GM12878 (cell line): Measurements from ENCODE around the gene PRKCE. TPM values are rescaled to one million over a fixed set of nuclear protein-coding genes. Genes with fewer than 3 reads are reported as not detected.
A peak's percentile ranks its signal among the peaks of the same experiment; 100 is the strongest.

Source experiments
- CREB1 ChIP-seq: IDR thresholded peaks from 2 replicates; pipeline ENCODE4 v1.6.1; 2012; ENCODE audit warnings: low read depth, mild to moderate bottlenecking, inconsistent platforms
- EZH2 ChIP-seq: IDR thresholded peaks from 2 replicates; pipeline ENCODE4 v1.6.1; 2012; ENCODE audit warnings: low read depth, mild to moderate bottlenecking, control low read depth, inconsistent platforms, low read length, borderline replicate concordance; ENCODE audit not compliant: control insufficient read depth
- HDAC6 ChIP-seq: fragments of 200-600 bp; sonication (generic); IDR thresholded peaks from one replicate; pipeline ENCODE4 v1.8.0; 2017; ENCODE audit warnings: antibody characterized with exemption; ENCODE audit not compliant: unreplicated experiment
- HDGF ChIP-seq: fragments of 450-650 bp; IDR thresholded peaks from 2 replicates; pipeline ENCODE4 v1.6.1; 2016; ENCODE audit warnings: antibody characterized with exemption
- JUNB ChIP-seq: IDR thresholded peaks from 2 replicates; pipeline ENCODE4 v1.6.1; 2016; ENCODE audit warnings: antibody characterized with exemption, mild to moderate bottlenecking
- LARP7 ChIP-seq: fragments of 450-650 bp; IDR thresholded peaks from 2 replicates; pipeline ENCODE4 v1.6.1; 2017; ENCODE audit warnings: mild to moderate bottlenecking
- MTA2 ChIP-seq: fragments of 450-650 bp; IDR thresholded peaks from 2 replicates; pipeline ENCODE4 v1.6.1; 2016; ENCODE audit warnings: low read depth, mild to moderate bottlenecking, moderate library complexity
- NFIC ChIP-seq: IDR thresholded peaks from 2 replicates; pipeline ENCODE4 v1.6.1; 2012; ENCODE audit warnings: low read depth, mild to moderate bottlenecking, inconsistent platforms, low read length, moderate library complexity
- NFYA ChIP-seq: IDR thresholded peaks from 2 replicates; pipeline ENCODE4 v1.6.1; 2011; ENCODE audit warnings: low read depth, mild to moderate bottlenecking, low read length, improper control_type of control experiment, borderline replicate concordance
- PAX5 ChIP-seq: IDR thresholded peaks from 2 replicates; pipeline ENCODE4 v1.6.1; 2011; ENCODE audit warnings: low read depth, low read length, borderline replicate concordance
- POU2F2 ChIP-seq: IDR thresholded peaks from 3 replicates; pipeline ENCODE4 v1.6.1; 2011; ENCODE audit warnings: low read depth, mild to moderate bottlenecking, low read length, borderline replicate concordance
- RAD51 ChIP-seq: fragments of 450-650 bp; IDR thresholded peaks from 2 replicates; pipeline ENCODE4 v1.6.1; 2016; ENCODE audit warnings: moderate library complexity, mild to moderate bottlenecking, inconsistent platforms
- RBBP5 ChIP-seq: fragments of 200-600 bp; sonication (generic); conservative IDR thresholded peaks from 2 replicates; pipeline ENCODE4 v1.6.1; 2016
- RUNX3 ChIP-seq: IDR thresholded peaks from 2 replicates; pipeline ENCODE4 v1.6.1; 2012; ENCODE audit warnings: low read length, inconsistent platforms
- SIX5 ChIP-seq: IDR thresholded peaks from 2 replicates; pipeline ENCODE4 v1.6.1; 2011; ENCODE audit warnings: mild to moderate bottlenecking, low read depth, low read length, moderate library complexity; ENCODE audit not compliant: severe bottlenecking
- TCF12 ChIP-seq: IDR thresholded peaks from 2 replicates; pipeline ENCODE4 v1.6.1; 2011; ENCODE audit warnings: low read depth, mild to moderate bottlenecking, low read length
- ZBED1 ChIP-seq: IDR thresholded peaks from 2 replicates; pipeline ENCODE4 v1.6.1; 2016; ENCODE audit warnings: borderline replicate concordance
- ZNF622 ChIP-seq: fragments of 450-650 bp; IDR thresholded peaks from 2 replicates; pipeline ENCODE4 v1.6.1; 2017; ENCODE audit warnings: mild to moderate bottlenecking, inconsistent platforms
- ZSCAN29 ChIP-seq: fragments of 450-650 bp; IDR thresholded peaks from 2 replicates; pipeline ENCODE4 v1.6.1; 2017; ENCODE audit warnings: mild to moderate bottlenecking, moderate library complexity
- ZZZ3 ChIP-seq: IDR thresholded peaks from 2 replicates; pipeline ENCODE4 v1.6.1; 2011; ENCODE audit warnings: low read depth; ENCODE audit not compliant: control insufficient read depth, insufficient read length
- polyA plus RNA-seq, 11 experiments: library from polyadenylated mRNA; depleted of rRNA in 4 of 11; unstranded in 6 of 11; stranded (reverse) in 5 of 11; fragments of >200 nt; fragmentation: Nextera tagmentation in 4 of 11; fragmentation: Illumina TruSeq in 1 of 11; extraction: Ambion mirVana in 4 of 11; extraction: Trizol in 1 of 11; gene quantifications; 1 replicate in 1 of 11; 2 replicates in 10 of 11; pipeline versions ENCODE4 v1.2.1 to v1.2.3, GENCODE V29; 2011 to 2016; ENCODE audit warnings: inconsistent platforms in 2 of 11, missing spikeins in 2 of 11, low read depth in 1 of 11
- total RNA-seq, 4 experiments: library from RNA; depleted of rRNA in 3 of 4; stranded (reverse); fragments of >200 nt in 3 of 4; fragmentation: Illumina TruSeq in 1 of 4; extraction: Trizol in 1 of 4; gene quantifications; 2 replicates each; pipeline versions ENCODE4 v1.2.1 to v1.2.3, GENCODE V29; 2013 to 2021
- TF ChIP-seq, protein P1 (sequence below): IDR thresholded peaks from 2 replicates; pipeline ENCODE4 v1.6.1; 2011; ENCODE audit warnings: low read depth, low read length, improper control_type of control experiment, borderline replicate concordance
- TF ChIP-seq, protein P2 (sequence below): IDR thresholded peaks from 2 replicates; pipeline ENCODE4 v1.6.1; 2012; ENCODE audit warnings: mild to moderate bottlenecking, low read depth, low read length
- TF ChIP-seq, protein P3 (sequence below): fragments of 450-650 bp; IDR thresholded peaks from 2 replicates; pipeline ENCODE4 v1.6.1; 2017; ENCODE audit warnings: low read depth, mild to moderate bottlenecking, moderate library complexity
- TF ChIP-seq, protein P4 (sequence below): fragments of 450-650 bp; formaldehyde crosslinking; IDR thresholded peaks from 2 replicates; pipeline ENCODE4 v1.5.0; 2022; ENCODE audit warnings: mild to moderate bottlenecking, missing genetic modification characterization

The PRKCE gene
- total and polyA plus RNA-seq, 10 of the 15 experiments (the other 5 are each of a cell fraction or from before 2014, with no cell fraction given), result 2.6 to 28.2 (median 11.3) TPM

DNA sequence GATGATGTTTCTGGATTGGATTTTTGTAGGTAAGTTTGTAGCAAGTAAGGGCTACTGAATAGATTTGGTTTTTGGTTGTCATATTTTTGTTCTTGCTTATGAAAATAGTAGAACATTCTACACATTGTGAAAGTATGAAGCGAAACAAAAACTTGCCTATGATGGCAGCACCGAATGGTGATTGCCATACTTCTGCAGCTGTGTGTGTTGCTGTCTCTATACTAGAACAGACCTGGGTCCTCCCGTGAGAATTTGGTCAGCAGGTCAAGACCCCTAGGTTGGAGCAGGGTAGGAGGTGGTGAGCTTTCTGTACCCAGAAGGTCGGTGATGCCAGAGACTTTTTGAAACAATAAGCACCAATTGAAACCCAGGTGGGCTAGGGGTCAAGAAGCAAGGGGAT, 322.6 kb downstream of the PRKCE start (continued):
- peak; percentile 45; the same call in 1 of the 2 replicates for TF ChIP-seq RUNX3
- peak; percentile 42; the same call in 1 of the 2 replicates for TF ChIP-seq NFIC
- TF ChIP-seq PAX5, result peak; percentile 67; the same call in 1 of the 2 replicates
- TF ChIP-seq NFYA, result no peak
- no peak for TF ChIP-seq ZNF622
- TF ChIP-seq RBBP5, result no peak
- peak; percentile 29; the same call in 1 of the 2 replicates for TF ChIP-seq CREB1
- no peak for TF ChIP-seq EZH2
- TF ChIP-seq HDAC6, result no peak
- TF ChIP-seq HDGF, result no peak
- TF ChIP-seq TCF12, result peak; percentile 86; the same call in 1 of the 2 replicates
- no peak for TF ChIP-seq ZBED1
- TF ChIP-seq MTA2, result peak; percentile 81; the same call in 1 of the 2 replicates
- TF ChIP-seq, protein P1, sequence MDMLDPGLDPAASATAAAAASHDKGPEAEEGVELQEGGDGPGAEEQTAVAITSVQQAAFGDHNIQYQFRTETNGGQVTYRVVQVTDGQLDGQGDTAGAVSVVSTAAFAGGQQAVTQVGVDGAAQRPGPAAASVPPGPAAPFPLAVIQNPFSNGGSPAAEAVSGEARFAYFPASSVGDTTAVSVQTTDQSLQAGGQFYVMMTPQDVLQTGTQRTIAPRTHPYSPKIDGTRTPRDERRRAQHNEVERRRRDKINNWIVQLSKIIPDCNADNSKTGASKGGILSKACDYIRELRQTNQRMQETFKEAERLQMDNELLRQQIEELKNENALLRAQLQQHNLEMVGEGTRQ, result no peak
- TF ChIP-seq, protein P2, sequence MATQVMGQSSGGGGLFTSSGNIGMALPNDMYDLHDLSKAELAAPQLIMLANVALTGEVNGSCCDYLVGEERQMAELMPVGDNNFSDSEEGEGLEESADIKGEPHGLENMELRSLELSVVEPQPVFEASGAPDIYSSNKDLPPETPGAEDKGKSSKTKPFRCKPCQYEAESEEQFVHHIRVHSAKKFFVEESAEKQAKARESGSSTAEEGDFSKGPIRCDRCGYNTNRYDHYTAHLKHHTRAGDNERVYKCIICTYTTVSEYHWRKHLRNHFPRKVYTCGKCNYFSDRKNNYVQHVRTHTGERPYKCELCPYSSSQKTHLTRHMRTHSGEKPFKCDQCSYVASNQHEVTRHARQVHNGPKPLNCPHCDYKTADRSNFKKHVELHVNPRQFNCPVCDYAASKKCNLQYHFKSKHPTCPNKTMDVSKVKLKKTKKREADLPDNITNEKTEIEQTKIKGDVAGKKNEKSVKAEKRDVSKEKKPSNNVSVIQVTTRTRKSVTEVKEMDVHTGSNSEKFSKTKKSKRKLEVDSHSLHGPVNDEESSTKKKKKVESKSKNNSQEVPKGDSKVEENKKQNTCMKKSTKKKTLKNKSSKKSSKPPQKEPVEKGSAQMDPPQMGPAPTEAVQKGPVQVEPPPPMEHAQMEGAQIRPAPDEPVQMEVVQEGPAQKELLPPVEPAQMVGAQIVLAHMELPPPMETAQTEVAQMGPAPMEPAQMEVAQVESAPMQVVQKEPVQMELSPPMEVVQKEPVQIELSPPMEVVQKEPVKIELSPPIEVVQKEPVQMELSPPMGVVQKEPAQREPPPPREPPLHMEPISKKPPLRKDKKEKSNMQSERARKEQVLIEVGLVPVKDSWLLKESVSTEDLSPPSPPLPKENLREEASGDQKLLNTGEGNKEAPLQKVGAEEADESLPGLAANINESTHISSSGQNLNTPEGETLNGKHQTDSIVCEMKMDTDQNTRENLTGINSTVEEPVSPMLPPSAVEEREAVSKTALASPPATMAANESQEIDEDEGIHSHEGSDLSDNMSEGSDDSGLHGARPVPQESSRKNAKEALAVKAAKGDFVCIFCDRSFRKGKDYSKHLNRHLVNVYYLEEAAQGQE, result no peak
- no peak for TF ChIP-seq ZZZ3
- 0 out of 2 replicates have a peak, but pooled peaks have one; percentile 40 for TF ChIP-seq RAD51
- TF ChIP-seq, protein P3, sequence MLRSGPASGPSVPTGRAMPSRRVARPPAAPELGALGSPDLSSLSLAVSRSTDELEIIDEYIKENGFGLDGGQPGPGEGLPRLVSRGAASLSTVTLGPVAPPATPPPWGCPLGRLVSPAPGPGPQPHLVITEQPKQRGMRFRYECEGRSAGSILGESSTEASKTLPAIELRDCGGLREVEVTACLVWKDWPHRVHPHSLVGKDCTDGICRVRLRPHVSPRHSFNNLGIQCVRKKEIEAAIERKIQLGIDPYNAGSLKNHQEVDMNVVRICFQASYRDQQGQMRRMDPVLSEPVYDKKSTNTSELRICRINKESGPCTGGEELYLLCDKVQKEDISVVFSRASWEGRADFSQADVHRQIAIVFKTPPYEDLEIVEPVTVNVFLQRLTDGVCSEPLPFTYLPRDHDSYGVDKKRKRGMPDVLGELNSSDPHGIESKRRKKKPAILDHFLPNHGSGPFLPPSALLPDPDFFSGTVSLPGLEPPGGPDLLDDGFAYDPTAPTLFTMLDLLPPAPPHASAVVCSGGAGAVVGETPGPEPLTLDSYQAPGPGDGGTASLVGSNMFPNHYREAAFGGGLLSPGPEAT, result no peak
- TF ChIP-seq POU2F2, result peak; percentile 49; the same call in 1 of the 3 replicates
- peak; percentile 43; the same call in 1 of the 2 replicates for TF ChIP-seq JUNB
- TF ChIP-seq LARP7, result no peak
- TF ChIP-seq, protein P4, sequence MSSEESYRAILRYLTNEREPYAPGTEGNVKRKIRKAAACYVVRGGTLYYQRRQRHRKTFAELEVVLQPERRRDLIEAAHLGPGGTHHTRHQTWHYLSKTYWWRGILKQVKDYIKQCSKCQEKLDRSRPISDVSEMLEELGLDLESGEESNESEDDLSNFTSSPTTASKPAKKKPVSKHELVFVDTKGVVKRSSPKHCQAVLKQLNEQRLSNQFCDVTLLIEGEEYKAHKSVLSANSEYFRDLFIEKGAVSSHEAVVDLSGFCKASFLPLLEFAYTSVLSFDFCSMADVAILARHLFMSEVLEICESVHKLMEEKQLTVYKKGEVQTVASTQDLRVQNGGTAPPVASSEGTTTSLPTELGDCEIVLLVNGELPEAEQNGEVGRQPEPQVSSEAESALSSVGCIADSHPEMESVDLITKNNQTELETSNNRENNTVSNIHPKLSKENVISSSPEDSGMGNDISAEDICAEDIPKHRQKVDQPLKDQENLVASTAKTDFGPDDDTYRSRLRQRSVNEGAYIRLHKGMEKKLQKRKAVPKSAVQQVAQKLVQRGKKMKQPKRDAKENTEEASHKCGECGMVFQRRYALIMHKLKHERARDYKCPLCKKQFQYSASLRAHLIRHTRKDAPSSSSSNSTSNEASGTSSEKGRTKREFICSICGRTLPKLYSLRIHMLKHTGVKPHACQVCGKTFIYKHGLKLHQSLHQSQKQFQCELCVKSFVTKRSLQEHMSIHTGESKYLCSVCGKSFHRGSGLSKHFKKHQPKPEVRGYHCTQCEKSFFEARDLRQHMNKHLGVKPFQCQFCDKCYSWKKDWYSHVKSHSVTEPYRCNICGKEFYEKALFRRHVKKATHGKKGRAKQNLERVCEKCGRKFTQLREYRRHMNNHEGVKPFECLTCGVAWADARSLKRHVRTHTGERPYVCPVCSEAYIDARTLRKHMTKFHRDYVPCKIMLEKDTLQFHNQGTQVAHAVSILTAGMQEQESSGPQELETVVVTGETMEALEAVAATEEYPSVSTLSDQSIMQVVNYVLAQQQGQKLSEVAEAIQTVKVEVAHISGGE (CRISPR knock-in tag), result no peak
- TF ChIP-seq ZSCAN29, result no peak
- no peak for TF ChIP-seq SIX5
